SHP77 (cell line): ENCODE results near the gene WWOX.
A peak's percentile ranks its signal among the peaks of the same experiment; 100 is the strongest.

Experiments
- DNase-seq, 2 experiments: peaks; one replicate each; lab custom pipeline; 2025; lab: John Stamatoyannopoulos, UW

The WWOX gene

DNA sequence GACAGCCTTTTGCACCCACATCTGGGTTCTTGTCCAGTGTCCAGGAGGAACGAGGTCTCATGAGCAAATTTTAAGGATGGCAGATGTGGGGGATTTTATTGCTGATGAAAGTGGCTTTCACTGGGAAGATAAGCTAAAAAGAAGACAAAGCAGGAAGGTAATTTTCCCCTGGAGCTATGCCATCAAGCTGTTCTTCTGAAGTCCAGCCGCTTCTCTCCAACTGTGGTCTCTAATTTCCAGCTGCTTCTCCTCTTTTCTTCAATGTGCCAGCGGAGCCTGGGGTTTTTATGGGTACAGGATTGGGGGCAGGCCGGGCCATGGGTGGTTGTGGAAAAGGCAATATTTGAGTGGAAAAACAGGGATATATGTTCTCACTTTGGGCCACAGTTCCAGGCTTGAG, 430.8 kb downstream of the WWOX start:
- DNase-seq, result no peak

DNA sequence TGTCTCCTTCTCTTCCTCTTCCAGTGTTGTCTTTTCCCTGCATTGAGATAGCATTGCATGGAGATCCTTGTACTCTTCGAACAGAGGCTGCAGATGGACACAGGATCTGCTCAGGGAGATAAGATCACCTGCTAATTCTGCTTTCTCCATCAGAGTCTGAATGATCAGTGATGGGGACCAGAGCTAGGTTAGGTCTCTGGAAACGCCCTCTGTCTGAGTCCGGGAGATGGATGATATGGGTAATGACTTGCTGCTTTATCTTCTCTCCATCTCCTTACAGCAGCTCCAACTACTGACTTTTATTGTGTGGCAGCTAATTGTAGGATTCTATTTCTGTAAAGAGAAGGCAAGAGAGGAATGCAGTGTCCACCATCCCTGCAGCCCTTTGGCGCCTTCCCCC, 435.6 kb downstream of the WWOX start:
- DNase-seq, result no peak

DNA sequence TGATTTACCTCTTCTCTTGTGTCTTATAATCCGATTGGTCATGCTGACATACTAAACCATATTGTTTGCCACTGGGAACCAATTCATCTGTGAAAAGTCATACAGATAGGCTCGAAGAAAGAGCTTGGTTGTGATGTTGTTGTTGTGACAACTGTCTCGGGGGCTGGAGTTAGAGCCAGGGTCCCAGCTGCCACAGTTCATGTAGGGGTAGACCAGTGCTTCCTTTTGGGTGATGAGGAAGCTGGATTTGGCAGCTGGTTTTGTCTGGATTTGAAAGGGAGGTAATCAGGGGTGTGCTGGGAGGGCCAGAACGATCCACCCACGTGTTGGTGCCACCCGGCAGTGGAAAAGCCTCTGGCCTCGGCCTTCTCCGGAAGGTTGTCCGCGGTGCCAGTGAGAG, 438.1 kb downstream of the WWOX start:
- no peak for DNase-seq

DNA sequence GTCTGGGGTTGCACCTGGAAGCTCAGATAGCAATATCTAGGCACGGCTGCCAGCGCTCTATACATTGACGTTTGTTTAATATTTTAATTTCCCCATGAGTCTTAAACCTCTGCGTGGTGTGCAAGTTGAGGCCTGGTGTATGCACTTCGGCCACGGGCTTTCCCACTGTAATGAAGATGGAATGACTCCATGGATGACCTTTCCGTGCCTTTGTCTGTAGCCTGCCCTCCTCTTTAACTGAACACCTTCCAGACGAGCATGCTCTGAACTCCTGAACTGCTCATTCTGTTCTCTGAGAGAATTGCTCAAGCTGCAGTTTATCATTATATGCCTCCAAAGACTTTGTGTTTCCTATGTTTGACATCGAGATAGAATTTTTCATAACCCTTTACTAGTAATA, 438.8 kb downstream of the WWOX start:
- DNase-seq, result no peak

DNA sequence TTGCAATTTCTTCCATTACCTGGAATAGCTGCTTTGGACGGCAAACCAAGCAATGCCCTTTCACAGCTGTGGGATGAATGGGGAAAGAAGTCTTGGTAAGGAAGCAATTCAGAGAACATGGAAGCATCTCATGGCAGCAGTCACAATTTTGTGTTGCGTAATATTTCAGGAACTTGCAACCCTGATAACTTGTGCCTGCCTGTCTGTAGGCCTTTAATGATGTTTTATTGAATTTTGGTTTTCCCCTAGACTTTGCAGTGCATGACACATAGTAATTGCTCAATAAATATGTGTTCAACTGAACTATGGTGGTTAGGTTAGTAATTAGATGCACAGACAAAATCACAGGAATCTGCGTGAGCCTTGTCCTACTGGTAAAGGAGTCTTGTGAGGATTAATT, 439.5 kb downstream of the WWOX start:
- DNase-seq, result no peak

DNA sequence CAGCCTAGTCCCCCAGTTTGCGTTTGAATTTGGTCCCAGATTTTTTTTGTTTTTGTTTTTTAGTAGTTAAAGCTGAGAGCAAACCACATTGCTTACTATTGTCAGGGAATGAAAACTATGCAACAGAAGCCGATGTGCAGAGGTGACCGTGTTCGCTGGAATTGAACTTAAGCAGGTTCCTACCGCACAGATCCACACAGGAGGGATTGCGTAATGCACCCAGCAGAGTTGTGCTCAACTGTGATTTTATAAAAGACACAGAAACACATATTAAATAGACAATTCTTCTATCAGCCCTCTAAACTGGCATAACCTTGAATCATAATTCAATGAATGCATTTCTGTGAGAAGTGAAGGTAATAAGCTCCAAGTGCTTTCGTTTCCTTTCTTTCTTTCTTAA, 443.0 kb downstream of the WWOX start:
- no peak for DNase-seq

DNA sequence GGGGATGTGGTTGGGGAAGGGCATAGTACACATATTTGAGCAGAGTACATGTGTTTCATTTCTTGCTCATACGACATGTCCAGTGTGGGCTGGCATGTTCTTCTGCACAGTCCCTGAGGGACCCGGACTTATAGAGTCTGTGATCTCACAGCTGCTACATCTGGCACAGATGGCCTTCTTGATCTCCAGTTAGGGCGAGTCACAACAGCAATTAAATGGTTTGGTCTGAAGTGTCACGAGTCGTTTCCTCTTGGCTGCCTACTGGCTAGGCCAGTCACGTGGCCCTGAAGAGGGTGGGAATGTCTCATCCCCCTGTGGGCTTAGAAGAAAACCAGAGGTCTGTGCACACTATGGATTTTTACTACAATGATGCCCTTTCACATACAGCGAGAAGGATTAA, 443.6 kb downstream of the WWOX start:
- DNase-seq, result peak in 1 of 2 experiments; percentile 6

DNA sequence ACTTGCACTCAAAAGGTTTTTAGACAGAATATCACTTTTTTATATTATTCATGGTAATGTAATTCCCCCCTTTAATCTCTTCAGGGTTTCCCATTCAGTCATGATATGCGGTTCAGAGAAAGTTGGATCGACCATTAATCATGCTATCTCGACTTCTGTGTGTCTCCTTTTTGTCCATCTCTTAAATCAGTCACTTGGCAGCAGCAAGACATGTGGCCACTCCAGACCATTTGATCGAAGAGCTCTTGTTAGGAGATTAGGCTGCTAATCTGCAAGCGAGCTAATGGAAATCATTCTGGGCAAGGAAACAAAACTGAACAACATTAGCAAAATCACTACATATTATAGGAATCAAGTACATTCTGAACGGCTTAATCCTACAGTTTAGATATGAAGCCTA, 449.9 kb downstream of the WWOX start:
- no peak for DNase-seq

DNA sequence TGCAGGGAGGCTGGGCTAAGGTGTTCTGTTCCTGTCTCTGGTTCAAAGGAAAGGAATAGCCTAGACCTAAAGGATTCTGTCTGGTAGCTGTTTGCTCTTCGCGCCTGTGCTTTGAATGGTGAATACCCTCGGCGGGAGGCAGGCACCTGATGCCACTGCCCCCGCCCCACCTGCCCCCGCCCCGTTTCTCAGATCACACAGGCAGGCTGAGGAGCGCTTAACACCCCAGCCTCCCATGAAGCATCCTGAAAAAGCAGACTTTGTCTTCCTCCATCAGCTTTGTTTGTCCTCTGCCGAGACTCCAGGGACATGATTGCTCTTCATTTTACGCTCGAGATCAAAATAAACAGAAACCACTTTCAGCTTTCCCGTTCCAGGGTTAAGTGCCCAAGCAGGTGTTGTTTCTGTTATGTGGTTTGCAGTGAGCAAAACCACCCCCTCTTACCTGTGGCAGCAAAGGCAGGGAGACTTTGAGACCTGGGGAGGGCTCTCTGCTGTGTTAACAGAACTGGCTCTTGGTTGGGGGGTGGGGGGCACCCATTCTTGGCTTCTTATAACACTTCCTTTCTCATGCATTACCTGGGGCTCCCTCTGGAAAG, 452.1 kb downstream of the WWOX start:
- DNase-seq, result peak; percentile 90 to 96

DNA sequence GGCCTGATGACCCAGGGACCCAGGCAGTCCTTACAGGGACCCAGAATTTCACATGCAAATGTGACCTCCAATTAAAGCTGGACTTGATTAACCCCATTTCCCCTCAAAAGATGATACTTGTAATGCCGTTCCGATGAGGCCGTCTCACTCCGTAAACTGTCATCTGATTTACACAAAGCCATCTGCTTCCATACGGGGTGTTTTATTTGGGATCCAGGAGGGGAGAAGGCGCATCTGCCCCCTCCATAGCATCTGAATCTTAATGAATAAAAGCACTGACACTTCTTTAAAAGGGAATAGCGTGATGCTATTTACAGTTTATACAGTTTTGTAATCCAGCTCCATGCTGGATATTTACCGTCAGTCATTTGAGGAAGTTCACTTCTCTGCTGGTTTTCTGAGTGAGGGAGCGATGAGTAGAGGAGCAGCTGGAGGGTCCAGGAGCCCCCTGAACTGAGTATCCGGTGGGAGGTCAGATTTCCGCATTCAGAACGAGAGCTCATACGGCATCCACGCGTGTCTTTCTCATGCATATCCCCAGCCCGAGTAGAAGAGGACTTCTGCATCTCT, 452.7 kb downstream of the WWOX start:
- no peak for DNase-seq

DNA sequence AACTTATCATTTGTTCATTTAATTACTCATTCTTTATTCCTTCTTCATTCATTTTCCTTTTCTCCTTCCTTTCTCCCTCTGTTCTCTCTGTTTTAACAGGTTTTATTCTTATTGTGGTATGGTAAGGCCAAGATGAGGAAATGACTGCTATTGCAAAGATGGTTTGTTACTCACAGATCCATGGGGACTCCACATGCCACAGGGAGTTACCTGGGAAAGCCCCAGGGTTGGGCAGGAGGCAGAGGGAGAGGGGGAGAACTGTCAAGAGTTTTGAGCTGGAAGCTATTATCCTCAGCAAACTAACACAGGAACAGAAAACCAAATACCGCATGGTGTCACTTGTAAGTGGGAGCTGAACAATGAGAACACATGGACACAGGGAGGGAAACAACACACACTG, 453.3 kb downstream of the WWOX start:
- DNase-seq, result no peak

DNA sequence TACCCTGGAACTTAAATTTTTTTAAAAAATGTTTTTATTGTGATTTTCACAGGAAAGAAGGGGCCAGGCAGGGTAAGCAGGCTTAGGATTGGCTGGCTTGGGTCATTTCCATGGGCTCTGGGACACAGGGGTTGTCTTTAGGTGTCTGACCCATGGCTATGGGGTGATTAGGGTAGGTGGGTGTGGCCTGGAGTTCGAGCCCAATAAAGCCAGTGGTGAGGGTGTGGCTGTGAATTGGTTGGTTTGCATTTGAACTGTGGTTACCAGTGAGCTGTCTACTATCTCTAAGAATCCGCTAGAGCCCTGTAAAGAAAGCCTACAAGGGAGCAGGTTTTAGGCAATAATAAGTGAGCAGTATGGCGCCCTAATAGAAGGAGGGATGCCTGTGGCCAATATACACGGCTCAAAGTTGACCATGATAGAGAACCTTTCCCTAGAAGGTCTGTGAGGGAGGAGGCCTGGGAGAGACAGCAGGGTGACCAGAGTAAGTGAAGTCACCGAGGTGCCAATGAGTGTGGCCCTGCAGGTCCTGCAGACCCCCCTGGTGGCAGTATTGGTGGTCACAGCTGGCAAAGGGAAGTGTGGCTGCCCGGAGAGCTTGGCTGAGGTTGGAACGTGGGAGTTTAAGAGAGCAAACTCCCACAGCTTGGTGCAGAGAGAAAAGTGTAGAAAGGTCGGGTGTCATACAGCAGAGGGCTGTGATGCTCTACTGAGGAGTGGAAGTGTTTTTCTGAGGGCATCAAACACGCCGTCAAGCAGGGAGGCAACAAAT, 454.0 kb downstream of the WWOX start:
- DNase-seq, result peak in 1 of 2 experiments; percentile 13

DNA sequence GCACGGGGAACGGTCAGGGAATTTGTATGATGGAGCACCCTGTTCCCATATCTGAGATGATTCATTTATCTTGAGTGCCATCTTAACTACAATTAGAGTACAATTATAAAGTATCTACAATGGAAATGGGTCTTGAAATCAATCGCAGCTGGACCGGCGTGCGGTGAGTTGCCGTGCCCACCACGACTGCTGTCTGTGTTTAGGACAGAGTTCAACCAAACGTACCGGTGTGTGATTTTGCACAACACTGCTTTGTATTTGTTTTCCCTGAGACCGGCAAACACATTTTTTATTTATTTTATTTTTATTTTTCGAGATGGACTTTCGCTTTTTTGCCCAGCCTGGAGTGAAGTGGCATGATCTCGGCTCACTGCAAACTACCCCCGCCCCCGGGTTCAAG, 457.0 kb downstream of the WWOX start:
- no peak for DNase-seq

DNA sequence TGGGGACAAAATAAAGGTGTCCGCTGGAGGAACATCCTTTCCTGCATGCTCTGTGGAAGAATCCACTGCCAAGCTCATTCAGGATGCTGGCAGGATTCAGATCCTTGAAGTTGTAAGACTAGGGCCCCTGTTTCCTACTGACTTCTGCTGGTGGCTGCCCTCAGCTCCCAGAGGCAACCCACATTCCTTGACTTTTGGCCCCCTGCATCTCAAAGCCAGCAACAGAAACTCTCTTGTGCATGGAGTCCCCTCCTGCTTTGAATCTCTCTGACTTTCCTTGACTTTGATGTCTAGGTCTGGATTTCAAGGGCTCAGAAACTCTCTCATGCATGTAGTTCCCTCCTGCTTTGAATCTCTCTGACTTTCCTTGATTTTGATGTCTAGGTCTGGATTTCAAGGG, 461.5 kb downstream of the WWOX start:
- no peak for DNase-seq

DNA sequence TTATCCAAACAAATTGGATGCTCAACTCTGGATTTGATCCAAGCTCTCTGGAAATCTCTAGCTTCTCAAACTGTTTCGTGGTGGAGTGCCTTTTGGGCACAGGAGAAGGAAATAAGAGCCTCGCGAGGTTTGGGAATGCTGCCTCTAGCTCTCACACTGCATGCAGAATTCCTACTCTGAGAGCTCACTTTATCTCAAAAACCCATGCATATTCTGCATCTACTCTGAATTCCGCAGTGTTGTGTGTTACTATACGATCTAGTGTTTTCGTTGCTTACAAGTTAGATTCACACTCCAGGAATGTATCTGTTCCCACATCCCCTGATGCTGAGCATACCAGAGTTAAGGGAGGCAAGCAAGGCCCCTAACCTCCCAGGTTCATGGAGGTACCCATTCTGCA, 462.7 kb downstream of the WWOX start:
- DNase-seq, result peak; percentile 23 to 38

DNA sequence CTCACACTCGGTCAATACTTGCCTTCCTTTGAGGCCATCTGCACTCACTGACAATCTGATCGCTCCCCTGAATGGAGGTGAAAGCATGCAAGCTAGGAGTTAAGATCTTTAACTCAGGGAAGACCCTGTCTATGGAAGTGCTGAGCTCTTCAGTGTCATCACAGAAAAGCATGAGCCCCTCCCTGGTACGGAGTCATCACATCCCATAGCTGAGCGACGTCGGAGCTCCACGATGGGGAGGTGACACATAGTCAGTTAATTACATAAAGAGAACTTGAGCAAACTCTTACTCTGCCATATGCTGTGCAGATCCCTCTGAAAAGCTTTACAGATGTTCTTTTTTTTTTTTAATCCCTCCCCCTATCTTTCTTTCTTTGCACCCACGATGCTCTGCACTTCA, 463.2 kb downstream of the WWOX start:
- DNase-seq, result no peak

DNA sequence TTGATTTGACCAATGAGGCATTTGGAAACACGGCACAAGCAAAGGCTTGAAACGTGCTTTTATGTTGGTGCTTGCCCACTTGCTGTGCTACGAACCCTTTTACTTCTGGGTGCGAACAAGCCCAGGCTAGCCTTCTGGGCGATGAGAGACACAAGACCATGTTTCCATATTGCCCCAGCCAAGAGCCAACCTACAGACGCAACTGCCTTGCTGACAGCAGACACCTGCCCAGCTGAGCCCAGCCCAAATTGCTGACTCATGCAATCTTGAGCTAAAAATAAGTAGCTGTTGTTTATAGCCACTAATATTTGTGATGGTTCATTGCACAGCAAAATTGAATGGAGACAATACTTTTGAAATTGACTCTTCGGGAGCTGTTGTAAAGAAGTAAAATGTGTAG, 464.5 kb downstream of the WWOX start:
- DNase-seq, result peak; percentile 92 to 94

DNA sequence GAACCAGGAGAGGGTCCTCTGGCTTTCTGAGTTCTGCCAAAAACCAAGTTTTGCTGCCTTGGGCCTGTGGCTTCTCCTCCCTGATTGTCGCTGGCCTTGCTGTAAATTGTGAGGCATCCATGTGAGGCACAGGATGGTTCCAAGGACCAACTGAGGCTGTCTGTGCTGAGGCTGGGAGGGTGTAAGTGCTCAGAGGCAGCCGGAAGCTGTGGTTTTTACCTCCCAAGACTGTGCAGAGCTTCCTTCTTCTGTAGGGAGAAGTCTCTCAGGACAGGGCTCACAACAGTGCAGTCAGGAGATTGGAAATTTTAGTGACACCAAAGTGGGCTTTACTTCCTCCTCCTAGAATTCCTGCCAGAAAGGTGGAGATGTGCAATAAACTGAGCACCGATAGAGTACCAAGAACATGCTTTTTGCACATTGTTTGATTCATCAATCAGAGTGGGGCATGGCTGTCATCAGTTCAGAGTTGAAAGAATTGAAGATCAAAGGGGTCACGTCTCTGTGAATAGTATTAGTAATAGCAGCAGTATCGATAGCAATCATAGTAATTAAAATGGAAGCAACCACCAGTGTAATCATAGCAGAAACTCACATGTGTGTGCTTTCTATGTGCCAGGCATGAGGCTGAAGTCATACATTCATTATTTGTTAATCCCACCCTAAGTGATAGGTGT, 467.1 kb downstream of the WWOX start:
- DNase-seq, result no peak

DNA sequence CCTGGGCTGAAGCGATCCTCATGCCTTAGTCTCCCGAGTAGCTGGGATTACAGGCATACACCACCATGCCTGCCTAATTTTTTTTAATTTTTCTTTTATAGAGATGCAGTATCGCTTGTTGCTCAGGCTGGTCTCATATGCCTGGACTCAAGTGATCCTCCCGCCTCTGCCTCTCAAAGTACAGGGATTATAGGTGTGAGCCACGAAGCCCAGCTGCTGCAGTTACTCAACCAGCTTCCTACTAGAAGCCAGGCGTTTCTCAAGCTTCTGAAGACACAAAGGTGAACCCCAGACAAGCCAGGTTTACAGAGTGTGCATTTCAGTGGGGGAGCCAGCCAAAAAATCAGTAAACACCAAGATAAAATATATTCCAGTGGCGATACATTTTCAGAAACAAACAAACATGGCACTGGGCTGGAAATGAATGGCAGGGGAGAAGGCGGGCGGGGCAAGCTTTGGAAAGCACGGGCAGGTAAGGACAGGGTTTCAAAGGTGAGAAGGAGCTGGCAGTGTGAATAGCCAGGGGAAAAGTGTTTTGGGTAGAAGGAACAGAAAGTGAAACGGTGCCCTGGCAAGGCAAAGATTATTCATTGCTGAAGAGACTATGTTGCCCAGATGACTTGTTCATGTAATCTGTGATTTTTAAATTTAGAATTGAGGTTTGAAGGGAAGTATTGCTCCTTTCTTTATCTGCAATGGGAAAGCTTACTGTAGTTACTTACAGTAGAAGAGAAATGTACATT, 471.1 kb downstream of the WWOX start:
- no peak for DNase-seq

DNA sequence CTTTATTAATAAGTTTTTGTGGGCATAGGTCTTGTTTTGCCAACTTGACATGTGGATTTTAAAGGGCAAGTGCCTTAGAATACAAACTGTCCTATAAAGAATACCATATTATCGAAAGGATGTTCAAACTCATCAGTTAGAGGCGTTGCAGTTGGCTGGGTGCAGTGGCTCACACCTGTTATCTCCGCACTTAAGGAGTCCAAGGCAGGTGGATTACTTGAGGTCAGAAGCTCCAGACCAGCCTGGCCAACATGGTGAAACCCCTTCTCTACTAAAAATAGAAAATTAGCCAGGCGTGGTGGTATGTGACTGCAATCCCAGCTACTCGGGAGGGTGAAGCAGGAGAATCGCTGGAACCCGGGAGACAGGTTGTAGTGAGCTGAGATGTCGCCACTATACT, 472.0 kb downstream of the WWOX start:
- DNase-seq, result no peak

DNA sequence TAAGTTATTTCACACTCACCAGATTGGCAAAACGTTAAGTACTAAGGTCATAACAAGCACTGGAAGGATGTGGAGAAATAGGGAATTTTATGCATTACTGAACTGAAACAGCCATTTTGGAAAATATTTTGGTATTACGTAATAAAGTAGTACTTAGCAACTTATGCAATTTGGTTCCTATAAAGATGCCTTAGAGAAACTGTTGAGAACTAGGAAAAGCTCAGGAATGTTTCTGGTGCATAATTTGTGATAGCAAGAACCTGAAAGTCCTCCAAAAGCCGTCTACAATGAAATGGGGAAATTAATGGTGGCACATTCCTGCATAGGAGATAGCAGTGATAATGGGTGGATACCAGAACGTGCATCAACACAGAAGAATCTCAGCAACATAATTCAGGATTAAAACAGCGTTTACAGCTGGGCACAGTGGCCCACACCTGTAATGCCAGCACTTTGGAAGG, 472.5 kb downstream of the WWOX start:
- DNase-seq, result no peak

DNA sequence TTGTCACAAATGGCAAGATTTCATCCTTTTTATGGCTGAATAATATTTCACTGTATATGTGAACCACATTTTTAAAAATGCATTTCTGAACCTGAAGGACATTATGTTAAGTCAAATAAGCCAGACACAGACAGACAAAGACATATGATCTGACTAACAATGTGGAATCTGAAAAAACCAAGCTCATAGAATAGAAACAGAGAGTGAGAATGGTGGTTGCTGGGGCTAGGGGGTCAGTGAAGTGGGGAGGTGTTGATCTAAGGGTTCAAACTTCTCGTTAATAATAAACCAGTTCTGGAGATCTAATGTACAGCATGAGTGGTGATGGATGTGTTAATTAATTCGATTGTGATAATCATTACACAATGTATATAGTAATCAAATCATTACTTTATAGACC, 475.1 kb downstream of the WWOX start:
- DNase-seq, result no peak
